GM21619 (cell line): ENCODE measurements around the gene WDR13.
"Not testable (repeated sequence)": the region's sequence is repeated elsewhere in the genome, so short reads cannot be mapped to it uniquely, and the experiment has no call there.

ENCODE experiments used
- ATAC-seq: cut with Tn5 transposase; IDR thresholded peaks from one replicate; pipeline ENCODE4 v1.9.1; 2021; ENCODE audit not compliant: unreplicated experiment

Gene WDR13

DNA sequence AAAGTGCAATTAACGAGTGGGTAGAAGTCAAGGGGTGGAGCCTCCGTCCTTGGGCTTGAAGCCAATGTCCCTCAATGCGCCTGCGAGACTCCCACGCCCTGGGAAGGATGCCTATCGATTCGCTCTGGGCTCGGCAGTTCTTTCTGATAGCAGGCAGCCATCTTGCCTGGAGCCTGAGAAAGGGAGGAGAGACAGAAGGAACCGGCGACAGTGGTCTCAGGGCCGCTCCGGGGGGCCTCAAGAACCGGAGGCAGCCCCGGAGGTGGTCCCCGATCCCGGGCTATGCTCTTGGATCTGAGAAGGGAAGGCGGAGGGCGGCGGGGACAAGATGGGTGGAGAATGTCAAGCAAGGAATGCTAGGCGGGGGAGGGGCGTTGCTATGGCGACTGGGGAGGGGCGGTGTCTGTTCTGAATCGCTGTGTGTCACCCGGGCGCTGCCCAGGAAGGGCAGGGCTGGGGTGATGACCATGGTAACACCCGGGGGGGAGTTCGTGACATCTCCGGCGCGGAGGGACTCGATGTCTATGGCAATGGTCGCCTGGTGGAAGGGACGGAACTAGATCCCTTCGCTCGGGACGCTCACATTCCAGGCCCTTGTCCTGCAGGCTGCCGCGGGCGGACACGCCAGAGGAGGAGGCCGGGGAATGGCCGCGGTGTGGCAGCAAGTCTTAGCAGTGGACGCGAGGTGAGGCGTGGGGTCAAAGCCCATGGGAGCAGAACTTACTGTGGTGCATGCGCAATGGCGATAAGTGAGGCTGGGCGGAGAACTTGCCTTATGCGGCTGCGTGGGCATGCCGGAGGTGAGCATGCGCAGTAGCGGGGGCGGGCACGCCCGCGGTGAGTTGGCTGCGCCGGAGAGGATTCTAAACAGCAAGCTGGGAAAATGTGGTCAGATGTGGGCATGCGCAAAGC lies at the start of gene WDR13:
TSS of gene WDR13 (plus strand) at position 140 of the 912 bp plus-strand sequence. CDS start at position 645, 505 bp downstream.
- peak; percentile 68 for ATAC-seq

- no peak for ATAC-seq
Measured at GRCh38 chrX:48548871-48549270, 48.4 kb upstream of the WDR13 start.

DNA sequence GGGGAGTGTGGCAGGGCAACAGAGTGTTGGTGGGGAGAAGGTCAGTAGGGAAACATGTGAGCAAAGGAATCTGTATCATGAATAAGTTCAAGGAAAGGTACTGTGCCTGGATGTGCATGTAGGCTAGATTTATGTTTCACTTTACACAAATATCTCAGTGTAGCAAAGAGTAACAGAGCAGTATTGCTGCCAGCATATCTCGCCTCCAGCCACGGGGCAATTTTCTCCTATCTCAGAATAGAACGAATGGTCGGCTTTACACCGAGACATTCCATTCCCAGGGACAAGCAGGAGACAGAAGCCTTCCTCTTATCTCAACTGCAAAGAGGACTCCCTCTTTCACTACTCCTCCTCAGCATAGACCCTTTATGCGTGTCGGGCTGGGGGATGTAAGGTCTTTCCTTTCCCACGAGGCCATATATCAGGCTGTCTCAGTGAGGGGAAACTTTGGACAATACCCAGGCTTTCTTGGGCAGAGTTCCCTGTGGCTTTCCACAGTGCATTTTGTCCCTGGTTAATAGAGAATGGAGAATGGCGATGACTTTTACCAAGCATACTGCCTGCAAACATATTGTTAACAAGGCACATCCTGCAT lies 41.5 kb upstream of the WDR13 start:
- not testable (repeated sequence) for ATAC-seq

GRCh38 chrX:48558271-48558670 lies 39.0 kb upstream of the WDR13 start:
- ATAC-seq, result no peak

GRCh38 chrX:48559636-48560035 lies 37.7 kb upstream of the WDR13 start:
- ATAC-seq, result no peak

DNA sequence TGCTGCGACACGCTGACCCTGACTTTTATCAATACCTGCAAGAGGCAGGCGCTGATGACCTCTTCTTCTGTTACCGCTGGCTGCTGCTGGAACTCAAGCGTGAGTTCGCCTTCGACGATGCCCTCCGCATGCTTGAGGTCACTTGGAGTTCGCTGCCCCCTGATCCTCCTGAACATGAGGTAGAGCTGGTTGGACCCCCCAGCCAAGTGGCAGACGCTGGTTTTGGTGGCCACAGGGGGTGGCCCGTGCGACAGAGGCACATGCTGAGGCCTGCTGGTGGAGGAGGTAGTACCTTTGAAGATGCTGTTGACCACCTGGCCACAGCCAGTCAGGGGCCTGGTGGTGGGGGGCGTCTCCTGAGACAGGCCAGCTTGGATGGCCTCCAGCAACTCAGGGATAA lies 37.2 kb upstream of the WDR13 start:
- no peak for ATAC-seq

DNA sequence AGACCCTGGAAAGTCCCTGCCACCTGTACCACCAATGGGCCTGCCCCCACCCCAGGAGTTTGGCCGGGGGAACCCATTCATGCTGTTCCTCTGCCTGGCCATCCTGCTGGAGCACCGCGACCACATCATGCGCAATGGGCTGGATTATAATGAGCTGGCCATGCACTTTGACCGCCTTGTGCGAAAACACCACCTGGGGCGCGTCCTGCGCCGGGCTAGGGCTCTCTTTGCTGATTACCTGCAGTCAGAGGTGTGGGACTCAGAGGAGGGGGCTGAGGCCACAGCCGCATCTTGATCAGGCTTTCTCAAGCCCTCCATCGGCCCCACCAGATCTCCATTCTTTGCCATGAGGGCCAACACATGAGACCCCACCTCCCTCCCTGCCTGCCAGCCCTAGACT lies 36.6 kb upstream of the WDR13 start:
- ATAC-seq, result no peak

DNA sequence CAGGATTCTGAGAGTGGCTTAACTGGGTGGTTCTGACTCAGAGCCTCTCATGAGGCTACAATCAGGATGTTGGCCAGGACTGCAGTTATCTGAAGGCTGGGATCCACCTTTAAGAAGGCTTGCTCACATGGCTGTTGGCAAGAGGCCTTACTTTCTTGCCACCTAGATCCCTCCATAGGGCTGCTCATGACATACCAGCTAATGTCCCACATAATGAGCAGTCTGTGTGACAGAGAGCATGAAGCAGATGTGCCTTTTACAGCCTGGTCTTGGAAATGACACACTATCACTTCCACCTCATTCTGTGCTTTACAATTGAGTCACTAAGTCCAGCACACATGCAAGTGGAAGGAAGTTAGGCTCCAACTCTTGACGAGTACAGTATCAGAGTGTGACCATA lies 27.3 kb upstream of the WDR13 start:
- ATAC-seq, result peak; percentile 37

DNA sequence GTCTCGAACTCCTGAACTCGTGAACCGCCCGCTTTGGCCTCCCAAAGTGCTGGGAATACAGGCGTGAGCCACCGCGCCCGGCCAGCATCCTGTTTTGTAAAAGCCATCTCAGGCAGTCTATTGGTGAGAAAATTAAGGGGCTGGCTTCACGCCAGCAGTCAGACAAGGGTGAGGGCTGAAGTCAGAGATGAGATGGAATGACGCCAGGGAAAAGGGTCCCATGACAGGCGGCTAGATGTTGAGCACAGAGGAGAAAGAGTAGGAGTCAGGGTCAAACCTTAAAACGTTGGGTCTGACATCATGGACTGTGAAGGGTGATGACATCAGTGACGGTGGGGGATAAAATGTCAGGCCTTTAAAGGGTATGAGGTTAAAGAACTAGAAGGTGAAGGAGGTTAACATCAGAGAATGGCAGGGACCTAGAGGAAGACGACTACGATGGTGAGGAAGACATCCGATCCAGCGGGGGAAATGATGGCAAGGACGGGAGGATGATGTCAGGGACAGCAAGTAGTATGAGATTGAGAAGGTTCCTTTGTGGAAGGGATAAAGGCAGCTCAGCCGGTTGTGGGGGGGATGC lies 23.5 kb upstream of the WDR13 start:
- no peak for ATAC-seq

GRCh38 chrX:48574270-48575266 lies 22.7 kb upstream of the WDR13 start, which contains the start of gene RBM3:
RBM3 (plus strand) TSS chrX:48574484; CDS start chrX:48575181, 697 bp downstream.
- ATAC-seq, result peak; percentile 90

GRCh38 chrX:48575642-48576041 lies 21.6 kb upstream of the WDR13 start:
- no peak for ATAC-seq

DNA sequence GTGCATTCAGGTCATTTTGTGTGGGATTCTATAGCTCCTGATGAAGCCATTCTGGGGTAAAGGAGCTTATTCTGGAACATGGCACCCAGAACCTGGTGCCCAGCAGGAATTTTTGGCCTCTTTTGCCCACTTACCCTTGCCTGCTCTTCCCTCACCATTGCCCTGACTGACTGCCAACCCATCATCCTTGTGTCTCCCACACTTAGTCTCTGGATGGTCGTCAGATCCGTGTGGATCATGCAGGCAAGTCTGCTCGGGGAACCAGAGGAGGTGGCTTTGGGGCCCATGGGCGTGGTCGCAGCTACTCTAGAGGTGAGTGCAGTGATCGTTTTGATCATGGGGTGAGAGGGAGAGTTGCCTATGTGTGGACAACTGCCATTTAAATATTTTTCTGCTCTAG lies 21.2 kb upstream of the WDR13 start:
- no peak for ATAC-seq

- no peak for ATAC-seq
Measured at GRCh38 chrX:48578661-48579128, 18.6 kb upstream of the WDR13 start.

GRCh38 chrX:48579259-48579658 lies 18.0 kb upstream of the WDR13 start:
- ATAC-seq, result no peak

GRCh38 chrX:48580662-48581061 lies 16.6 kb upstream of the WDR13 start:
- no peak for ATAC-seq

- no peak for ATAC-seq
Measured at GRCh38 chrX:48584698-48585097, 12.6 kb upstream of the WDR13 start.

- no peak for ATAC-seq
Measured at GRCh38 chrX:48589482-48590162, 7.7 kb upstream of the WDR13 start.

- ATAC-seq, result no peak
Measured at GRCh38 chrX:48590203-48591103, 6.8 kb upstream of the WDR13 start.

GRCh38 chrX:48591255-48591791 lies 6.0 kb upstream of the WDR13 start:
- ATAC-seq, result no peak
